ENCODE data around the gene SFXN1.

Gene SFXN1

DNA sequence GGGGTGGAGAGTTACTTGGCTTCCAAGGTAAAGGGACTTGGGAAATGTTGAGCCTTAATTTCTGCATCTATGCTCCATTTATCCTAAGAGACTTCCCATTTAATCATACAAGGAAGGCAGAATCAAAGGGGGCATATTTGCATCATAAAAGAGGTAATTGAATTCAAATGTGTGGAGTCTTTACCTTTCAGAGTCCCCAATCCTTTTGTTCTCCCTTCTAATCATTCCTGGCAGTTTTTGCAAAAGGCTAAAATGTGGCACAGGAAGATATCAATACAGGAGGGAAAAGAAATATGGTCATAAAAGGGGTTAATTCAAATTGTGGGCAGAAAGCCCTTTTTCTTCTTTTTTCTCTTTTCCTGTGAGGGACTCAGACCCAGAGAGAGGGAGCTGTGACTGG is 69.5 kb downstream of the SFXN1 start:
- Histone ChIP-seq H3K4me1 (ENCODE audit: control insufficient read depth, low read depth, low read length) (peaks cover 32% of the 10 kb centered on the region), H3K4me3 (ENCODE audit: low read length) (peak overlapping the region; percentile 27), H3K27ac (ENCODE audit: low read length) (peak overlapping the region; percentile 77), H3K9ac (ENCODE audit: low read length) (peak overlapping the region; percentile 60), H3K9me3 (ENCODE audit: control insufficient read depth, low read depth, low read length) (no peaks in the 10 kb centered on the region), H3K27me3 (ENCODE audit: control insufficient read depth, insufficient read depth, low read length) (no peaks in the 10 kb centered on the region), H3K36me3 (ENCODE audit: control insufficient read depth, low read depth, low read length) (no peaks in the 10 kb centered on the region)

DNA sequence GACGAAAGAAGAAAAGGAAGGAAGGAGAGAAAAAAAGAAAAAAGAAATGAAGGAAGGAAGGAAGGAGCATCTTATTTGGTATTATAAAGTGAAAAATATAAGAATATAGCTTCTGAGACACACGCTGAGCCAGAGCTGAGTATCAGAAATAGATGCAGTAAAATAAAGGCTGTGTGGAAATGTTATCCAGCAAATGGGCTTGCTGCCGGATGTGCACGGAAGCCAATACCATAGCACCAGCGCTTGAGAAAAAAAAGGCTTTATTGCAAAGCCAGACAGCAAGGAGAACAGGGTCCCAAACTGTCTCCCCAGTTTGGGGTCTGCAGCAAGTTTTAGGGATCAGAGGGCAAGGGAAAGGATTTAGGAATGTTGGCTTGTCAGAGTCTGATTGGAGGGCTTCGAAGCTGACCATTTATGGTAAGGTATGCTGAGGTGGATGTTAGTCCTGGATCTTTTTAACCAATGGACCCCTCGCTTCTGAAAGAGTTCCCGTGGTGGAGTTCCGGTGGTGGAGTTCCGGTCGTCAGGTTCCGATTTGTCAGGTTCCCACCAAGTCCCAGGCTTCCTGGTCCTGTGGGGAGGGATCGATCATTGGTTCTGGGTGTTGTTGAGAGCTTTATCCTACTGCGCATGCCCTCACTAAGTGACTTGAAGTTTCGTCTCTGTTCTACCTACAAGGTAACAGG is 70.4 kb downstream of the SFXN1 start:
- Histone ChIP-seq H3K4me1 (ENCODE audit: control insufficient read depth, low read depth, low read length) (peaks cover 30% of the 10 kb centered on the region), H3K36me3 (ENCODE audit: control insufficient read depth, low read depth, low read length) (no peaks in the 10 kb centered on the region), H3K27ac (ENCODE audit: low read length) (peak overlapping the region; percentile 77), H3K27me3 (ENCODE audit: control insufficient read depth, insufficient read depth, low read length) (no peaks in the 10 kb centered on the region), H3K4me3 (ENCODE audit: low read length) (no peak overlapping the region), H3K9me3 (ENCODE audit: control insufficient read depth, low read depth, low read length) (no peaks in the 10 kb centered on the region), H3K9ac (ENCODE audit: low read length) (peak overlapping the region; percentile 60)

DNA sequence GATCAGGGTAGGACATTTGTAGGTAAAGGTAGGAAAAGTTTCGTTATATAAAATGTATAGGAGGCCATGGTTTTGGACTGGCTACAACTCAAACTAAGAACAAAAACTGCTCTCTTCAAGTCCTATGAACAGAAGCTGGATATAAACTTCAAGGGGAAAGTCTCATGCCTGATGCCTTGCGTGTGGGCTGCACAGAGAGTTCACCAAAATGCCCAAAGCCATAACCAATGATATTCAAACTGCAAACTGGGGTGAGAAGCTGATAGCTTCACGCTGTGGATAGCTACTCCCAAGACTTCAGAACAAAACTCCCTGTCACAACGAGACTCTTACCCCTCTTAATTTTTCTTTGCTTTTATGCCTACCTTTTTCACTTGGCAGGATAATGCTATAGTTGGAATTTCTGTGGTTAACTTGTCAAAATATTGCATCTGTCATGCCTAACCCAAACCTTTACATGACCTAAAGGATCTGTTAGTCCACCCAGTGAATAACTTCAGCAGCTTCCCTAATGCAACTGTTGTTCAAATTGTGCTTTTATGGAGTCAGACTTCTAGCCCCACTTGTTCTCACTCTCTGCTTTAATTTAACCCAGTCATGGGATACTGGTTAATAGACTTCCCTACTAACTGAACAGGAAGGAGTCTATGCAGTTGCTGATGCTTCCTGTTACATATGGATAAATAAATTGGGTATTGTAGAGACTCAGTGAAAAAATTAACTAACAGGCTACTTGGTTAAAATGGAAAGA is 71.9 kb downstream of the SFXN1 start:
- Histone ChIP-seq H3K4me1 (ENCODE audit: control insufficient read depth, low read depth, low read length) (peaks cover 36% of the 10 kb centered on the region), H3K9ac (ENCODE audit: low read length) (no peak overlapping the region), H3K27ac (ENCODE audit: low read length) (no peak overlapping the region), H3K9me3 (ENCODE audit: control insufficient read depth, low read depth, low read length) (no peaks in the 10 kb centered on the region), H3K4me3 (ENCODE audit: low read length) (no peak overlapping the region), H3K36me3 (ENCODE audit: control insufficient read depth, low read depth, low read length) (no peaks in the 10 kb centered on the region), H3K27me3 (ENCODE audit: control insufficient read depth, insufficient read depth, low read length) (no peaks in the 10 kb centered on the region)

DNA sequence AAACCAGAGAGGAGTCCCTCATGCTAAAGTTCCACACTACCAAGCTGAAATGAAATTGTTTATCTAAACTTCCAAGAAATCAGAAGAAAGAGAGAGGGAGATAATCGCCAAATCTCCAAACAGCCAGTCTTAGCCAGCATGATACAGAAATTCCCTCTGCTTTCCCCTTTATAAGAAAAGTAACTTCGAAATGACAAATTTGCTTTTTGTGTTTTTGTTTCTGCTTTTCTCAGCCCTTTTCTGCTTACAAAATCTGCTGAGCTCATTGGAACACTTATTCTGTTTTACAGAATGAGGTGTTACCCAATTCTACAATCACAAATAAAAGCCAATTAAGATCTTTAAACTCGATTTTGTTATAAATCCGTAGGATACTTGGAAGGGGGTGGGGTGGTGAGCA is 72.9 kb downstream of the SFXN1 start:
- H3K27ac ChIP-seq (ENCODE audit: low read length): no peak overlapping the region
- no peaks in the 10 kb centered on the region for H3K9me3 ChIP-seq (ENCODE audit: control insufficient read depth, low read depth, low read length)
- no peaks in the 10 kb centered on the region for H3K27me3 ChIP-seq (ENCODE audit: control insufficient read depth, insufficient read depth, low read length)

DNA sequence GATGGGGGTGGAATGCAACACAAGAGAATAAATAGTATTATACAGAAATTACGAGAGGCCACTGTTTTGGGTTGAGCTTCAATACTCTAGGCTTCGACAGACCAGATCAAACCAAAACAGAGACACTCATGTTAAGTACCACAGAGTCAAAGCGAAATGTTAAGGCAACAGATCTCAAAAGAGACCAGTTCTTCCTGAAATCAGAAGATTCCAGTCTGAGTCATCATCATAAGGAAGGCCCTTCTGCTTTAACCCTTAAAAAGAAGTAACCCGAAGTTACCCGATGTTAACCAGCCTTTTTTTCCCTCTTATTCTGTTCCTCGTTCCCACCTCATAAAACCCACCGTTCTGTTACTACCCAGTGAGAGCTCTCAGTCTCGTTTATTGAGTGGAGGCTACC is 75.9 kb downstream of the SFXN1 start:
- H3K9me3 ChIP-seq (ENCODE audit: control insufficient read depth, low read depth, low read length): no peaks in the 10 kb centered on the region
- no peaks in the 10 kb centered on the region for H3K36me3 ChIP-seq (ENCODE audit: control insufficient read depth, low read depth, low read length)
- H3K27ac ChIP-seq (ENCODE audit: low read length): no peak overlapping the region
- no peak overlapping the region for H3K4me3 ChIP-seq (ENCODE audit: low read length)
- peaks cover 25% of the 10 kb centered on the region for H3K4me1 ChIP-seq (ENCODE audit: control insufficient read depth, low read depth, low read length)
- no peak overlapping the region for H3K9ac ChIP-seq (ENCODE audit: low read length)
- H3K27me3 ChIP-seq (ENCODE audit: control insufficient read depth, insufficient read depth, low read length): no peaks in the 10 kb centered on the region

More for the DNA sequence above, 72.9 kb downstream of the SFXN1 start:
- no peak overlapping the region for H3K4me3 ChIP-seq (ENCODE audit: low read length)
- no peak overlapping the region for H3K9ac ChIP-seq (ENCODE audit: low read length)
- no peaks in the 10 kb centered on the region for H3K36me3 ChIP-seq (ENCODE audit: control insufficient read depth, low read depth, low read length)
- H3K4me1 ChIP-seq (ENCODE audit: control insufficient read depth, low read depth, low read length): peaks cover 36% of the 10 kb centered on the region

DNA sequence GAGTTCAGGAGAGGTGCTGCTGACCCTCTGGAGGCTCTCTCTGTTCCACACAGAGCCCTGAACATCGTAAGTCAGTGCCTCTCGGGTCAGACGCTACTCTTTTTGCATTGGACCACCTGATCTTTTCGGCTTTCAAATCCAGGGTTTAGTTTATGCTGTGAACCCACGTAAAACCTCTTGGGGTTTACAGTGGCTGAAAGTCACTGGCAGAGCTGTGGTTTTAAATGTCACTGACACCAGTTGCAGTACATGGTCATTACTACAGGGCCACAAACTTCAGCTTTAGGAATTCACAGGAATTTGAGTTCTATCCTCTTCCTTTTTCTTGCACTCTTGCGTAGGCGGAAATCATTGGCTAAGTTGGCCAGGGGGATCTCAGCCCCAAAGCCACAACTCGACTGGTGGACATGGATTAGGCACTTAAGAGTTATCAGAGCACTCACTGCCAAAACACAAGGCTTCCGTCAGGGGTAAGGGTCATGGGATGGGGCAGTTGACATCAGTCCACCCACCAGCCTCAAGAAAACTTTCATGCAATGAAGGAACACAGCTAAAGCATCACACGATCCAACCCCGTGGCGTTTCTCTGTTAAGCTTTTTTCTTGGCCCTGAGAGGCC is 76.9 kb downstream of the SFXN1 start:
- H3K4me1 ChIP-seq (ENCODE audit: control insufficient read depth, low read depth, low read length): peaks cover 26% of the 10 kb centered on the region
- H3K27me3 ChIP-seq (ENCODE audit: control insufficient read depth, insufficient read depth, low read length): no peaks in the 10 kb centered on the region
- H3K27ac ChIP-seq (ENCODE audit: low read length): no peak overlapping the region
- H3K9ac ChIP-seq (ENCODE audit: low read length): no peak overlapping the region
- H3K4me3 ChIP-seq (ENCODE audit: low read length): no peak overlapping the region
- H3K36me3 ChIP-seq (ENCODE audit: control insufficient read depth, low read depth, low read length): no peaks in the 10 kb centered on the region
- no peaks in the 10 kb centered on the region for H3K9me3 ChIP-seq (ENCODE audit: control insufficient read depth, low read depth, low read length)

DNA sequence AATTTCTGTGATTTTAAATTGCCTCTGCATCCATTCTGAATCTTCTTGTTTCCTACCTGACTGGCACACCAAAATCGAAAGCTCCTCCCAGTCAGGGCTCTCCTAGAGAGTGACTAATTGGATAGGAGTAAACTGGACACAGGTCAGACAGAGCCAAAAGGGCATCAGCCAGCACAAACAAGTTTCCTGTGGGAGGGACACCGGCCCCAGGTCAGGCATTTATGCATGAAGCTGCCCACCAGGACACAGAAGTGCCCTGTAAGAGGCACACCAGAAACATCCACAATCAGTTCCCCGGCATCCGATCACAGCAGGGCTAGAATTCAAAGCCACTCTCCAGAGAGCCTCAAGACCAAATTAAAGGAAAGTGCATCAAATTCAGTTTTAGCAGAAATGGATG is 78.4 kb downstream of the SFXN1 start:
- Histone ChIP-seq H3K9ac (ENCODE audit: low read length) (peak overlapping the region; percentile 6), H3K4me1 (ENCODE audit: control insufficient read depth, low read depth, low read length) (peaks cover 35% of the 10 kb centered on the region), H3K27ac (ENCODE audit: low read length) (peak overlapping the region; percentile 7), H3K36me3 (ENCODE audit: control insufficient read depth, low read depth, low read length) (no peaks in the 10 kb centered on the region), H3K9me3 (ENCODE audit: control insufficient read depth, low read depth, low read length) (no peaks in the 10 kb centered on the region), H3K4me3 (ENCODE audit: low read length) (no peak overlapping the region), H3K27me3 (ENCODE audit: control insufficient read depth, insufficient read depth, low read length) (no peaks in the 10 kb centered on the region)

DNA sequence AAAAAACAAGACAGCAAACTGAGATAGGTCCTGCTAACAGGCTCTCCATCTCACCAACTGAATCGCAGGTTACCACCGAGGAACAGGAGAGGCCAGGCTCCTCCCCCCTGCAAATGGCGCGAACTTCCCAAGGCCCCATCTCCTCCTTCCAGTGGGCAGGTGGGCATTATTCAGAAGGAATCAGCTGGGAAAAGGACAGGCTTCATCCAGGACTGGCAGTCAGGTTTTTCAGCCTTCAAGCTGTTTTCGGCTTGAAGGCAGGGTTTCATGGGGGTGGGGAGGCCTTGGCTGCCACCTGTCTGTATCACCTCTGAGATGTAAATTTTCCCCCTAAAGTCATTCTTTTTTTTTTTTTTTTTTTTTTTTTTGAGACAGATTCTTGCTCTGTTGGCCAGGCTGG is 79.4 kb downstream of the SFXN1 start:
- H3K36me3 ChIP-seq (ENCODE audit: control insufficient read depth, low read depth, low read length): no peaks in the 10 kb centered on the region
- no peak overlapping the region for H3K4me3 ChIP-seq (ENCODE audit: low read length)
- H3K9me3 ChIP-seq (ENCODE audit: control insufficient read depth, low read depth, low read length): no peaks in the 10 kb centered on the region
- no peak overlapping the region for H3K27ac ChIP-seq (ENCODE audit: low read length)
- no peak overlapping the region for H3K9ac ChIP-seq (ENCODE audit: low read length)
- H3K4me1 ChIP-seq (ENCODE audit: control insufficient read depth, low read depth, low read length): peaks cover 36% of the 10 kb centered on the region
- no peaks in the 10 kb centered on the region for H3K27me3 ChIP-seq (ENCODE audit: control insufficient read depth, insufficient read depth, low read length)

DNA sequence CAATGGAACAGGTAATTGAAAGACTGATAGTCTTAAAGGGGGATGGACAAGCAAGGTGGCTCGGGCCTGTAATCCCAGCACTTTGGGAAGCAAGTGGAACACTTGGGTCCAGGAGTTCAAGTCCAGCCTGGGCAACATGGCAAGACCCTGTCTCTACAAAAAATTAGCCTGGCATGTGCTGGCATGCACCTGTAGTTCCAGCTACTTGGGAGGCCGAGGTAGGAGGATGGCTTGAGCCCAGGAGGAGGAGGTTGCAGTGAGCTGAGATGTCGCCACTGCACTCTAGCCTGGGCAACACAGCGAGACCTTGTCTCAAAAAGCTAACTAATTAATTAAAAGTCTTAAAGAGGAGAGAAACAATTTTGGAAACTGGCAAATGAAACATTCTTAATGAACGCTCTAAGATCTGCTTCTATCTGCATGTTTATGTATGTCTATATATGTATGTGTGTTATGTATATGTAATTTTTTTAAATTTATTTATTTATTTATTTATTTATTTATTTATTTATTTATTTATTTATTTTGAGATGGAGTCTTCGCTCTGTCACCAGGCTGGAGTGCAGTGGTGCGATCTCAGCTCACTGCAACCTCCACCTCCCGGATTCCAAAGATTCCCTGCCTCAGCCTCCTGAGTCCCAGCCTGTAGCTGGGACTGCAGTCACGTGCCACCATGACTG is 80.6 kb downstream of the SFXN1 start:
- no peak overlapping the region for H3K4me3 ChIP-seq (ENCODE audit: low read length)
- no peak overlapping the region for H3K9ac ChIP-seq (ENCODE audit: low read length)
- H3K27me3 ChIP-seq (ENCODE audit: control insufficient read depth, insufficient read depth, low read length): no peaks in the 10 kb centered on the region
- no peak overlapping the region for H3K27ac ChIP-seq (ENCODE audit: low read length)
- H3K36me3 ChIP-seq (ENCODE audit: control insufficient read depth, low read depth, low read length): no peaks in the 10 kb centered on the region
- H3K9me3 ChIP-seq (ENCODE audit: control insufficient read depth, low read depth, low read length): no peaks in the 10 kb centered on the region
- H3K4me1 ChIP-seq (ENCODE audit: control insufficient read depth, low read depth, low read length): peaks cover 36% of the 10 kb centered on the region

DNA sequence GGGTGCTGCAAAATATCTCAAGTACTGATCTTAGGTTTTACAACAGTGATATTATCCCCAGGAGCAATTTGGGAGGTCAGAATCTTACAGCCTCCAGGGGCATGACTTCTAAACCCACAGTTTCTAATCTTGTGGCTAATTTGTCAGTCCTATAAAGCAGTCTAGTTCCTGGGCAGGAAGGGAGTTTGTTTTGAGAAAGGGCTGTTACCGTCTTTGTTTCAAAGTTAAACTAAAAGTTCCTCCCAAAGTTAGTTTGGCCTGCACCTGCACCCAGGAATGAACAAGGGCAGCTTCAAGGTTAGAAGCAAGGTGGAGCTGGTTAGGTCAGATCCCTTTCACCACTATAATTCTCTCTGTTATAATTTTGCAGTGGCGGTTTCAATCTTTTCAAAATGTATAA is 81.7 kb downstream of the SFXN1 start:
- H3K27ac ChIP-seq (ENCODE audit: low read length): no peak overlapping the region
- H3K27me3 ChIP-seq (ENCODE audit: control insufficient read depth, insufficient read depth, low read length): no peaks in the 10 kb centered on the region
- no peak overlapping the region for H3K4me3 ChIP-seq (ENCODE audit: low read length)
- H3K36me3 ChIP-seq (ENCODE audit: control insufficient read depth, low read depth, low read length): no peaks in the 10 kb centered on the region
- H3K4me1 ChIP-seq (ENCODE audit: control insufficient read depth, low read depth, low read length): peaks cover 32% of the 10 kb centered on the region
- no peak overlapping the region for H3K9ac ChIP-seq (ENCODE audit: low read length)
- H3K9me3 ChIP-seq (ENCODE audit: control insufficient read depth, low read depth, low read length): no peaks in the 10 kb centered on the region

DNA sequence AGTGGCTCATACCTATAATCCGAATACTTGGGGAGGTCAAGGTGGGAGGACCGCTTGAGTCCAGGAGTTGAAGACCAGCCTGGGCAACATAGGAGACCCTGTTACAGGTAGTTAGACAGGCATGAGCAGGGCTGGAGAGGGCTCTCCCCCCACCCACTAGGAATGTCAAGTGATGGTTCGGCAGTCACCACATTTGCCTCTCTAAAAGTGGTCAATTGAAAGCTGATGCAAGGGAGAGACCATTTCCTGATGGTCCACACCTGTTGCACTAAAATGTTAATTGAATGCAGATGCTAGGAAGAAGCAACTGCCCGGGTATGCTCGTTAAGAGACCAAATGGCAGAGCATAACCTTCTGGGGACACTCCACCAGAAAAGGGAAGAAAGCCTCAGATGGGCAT is 82.7 kb downstream of the SFXN1 start:
- Histone ChIP-seq H3K4me3 (ENCODE audit: low read length) (no peak overlapping the region), H3K36me3 (ENCODE audit: control insufficient read depth, low read depth, low read length) (no peaks in the 10 kb centered on the region), H3K9me3 (ENCODE audit: control insufficient read depth, low read depth, low read length) (no peaks in the 10 kb centered on the region), H3K4me1 (ENCODE audit: control insufficient read depth, low read depth, low read length) (peaks cover 29% of the 10 kb centered on the region), H3K27ac (ENCODE audit: low read length) (no peak overlapping the region), H3K27me3 (ENCODE audit: control insufficient read depth, insufficient read depth, low read length) (no peaks in the 10 kb centered on the region), H3K9ac (ENCODE audit: low read length) (no peak overlapping the region)

Data from iPS-18a (cell line).